ENCODE data around the gene MRRF.
"Not testable (repeated sequence)": the region's sequence is repeated elsewhere in the genome, so short reads cannot be mapped to it uniquely, and the experiment has no call there.

DNA sequence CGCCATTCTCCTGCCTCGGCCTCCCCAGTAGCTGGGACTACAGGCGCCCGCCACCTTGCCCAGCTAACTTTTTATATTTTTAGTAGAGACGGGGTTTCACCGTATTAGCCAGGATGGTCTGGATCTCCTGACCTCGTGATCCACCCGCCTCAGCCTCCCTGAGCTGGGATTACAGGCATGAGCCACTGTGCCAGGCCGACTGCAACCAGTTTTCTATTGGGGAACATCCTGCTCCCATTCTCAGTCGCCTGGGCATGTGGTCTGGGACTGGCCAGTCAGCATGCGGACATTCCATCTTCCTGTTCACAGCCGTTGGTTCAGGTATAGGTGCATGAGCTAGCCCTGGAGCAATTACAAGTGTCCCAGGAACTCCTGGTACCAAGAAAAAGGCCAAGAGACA lies 98.4 kb downstream of the MRRF start:
- TF ChIP-seq POLR2A (IDR thresholded peaks at IDR 0.05; ENCODE audit: low read depth), result not testable (repeated sequence)
- TF ChIP-seq, protein P1, sequence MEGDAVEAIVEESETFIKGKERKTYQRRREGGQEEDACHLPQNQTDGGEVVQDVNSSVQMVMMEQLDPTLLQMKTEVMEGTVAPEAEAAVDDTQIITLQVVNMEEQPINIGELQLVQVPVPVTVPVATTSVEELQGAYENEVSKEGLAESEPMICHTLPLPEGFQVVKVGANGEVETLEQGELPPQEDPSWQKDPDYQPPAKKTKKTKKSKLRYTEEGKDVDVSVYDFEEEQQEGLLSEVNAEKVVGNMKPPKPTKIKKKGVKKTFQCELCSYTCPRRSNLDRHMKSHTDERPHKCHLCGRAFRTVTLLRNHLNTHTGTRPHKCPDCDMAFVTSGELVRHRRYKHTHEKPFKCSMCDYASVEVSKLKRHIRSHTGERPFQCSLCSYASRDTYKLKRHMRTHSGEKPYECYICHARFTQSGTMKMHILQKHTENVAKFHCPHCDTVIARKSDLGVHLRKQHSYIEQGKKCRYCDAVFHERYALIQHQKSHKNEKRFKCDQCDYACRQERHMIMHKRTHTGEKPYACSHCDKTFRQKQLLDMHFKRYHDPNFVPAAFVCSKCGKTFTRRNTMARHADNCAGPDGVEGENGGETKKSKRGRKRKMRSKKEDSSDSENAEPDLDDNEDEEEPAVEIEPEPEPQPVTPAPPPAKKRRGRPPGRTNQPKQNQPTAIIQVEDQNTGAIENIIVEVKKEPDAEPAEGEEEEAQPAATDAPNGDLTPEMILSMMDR (IDR thresholded peaks at IDR 0.05), result not testable (repeated sequence)
